Ishikawa (cell line): Measurements from ENCODE around the gene SDE2.

Experiments
- CEBPB ChIP-seq: IDR thresholded peaks from 2 replicates; pipeline ENCODE4 v1.6.1; 2012
- CREB1 ChIP-seq: IDR thresholded peaks from 2 replicates; pipeline ENCODE4 v1.6.1; 2012; ENCODE audit warnings: low read depth
- EGR1 ChIP-seq: IDR thresholded peaks from 2 replicates; pipeline ENCODE4 v1.6.1; 2012
- EP300 ChIP-seq: IDR thresholded peaks from 2 replicates; pipeline ENCODE4 v1.6.1; 2012; ENCODE audit warnings: borderline replicate concordance
- FOXM1 ChIP-seq: IDR thresholded peaks from 2 replicates; pipeline ENCODE4 v1.6.1; 2012; ENCODE audit warnings: low read depth, borderline replicate concordance
- MAX ChIP-seq: IDR thresholded peaks from 2 replicates; pipeline ENCODE4 v1.6.1; 2012
- NFIC ChIP-seq: IDR thresholded peaks from 2 replicates; pipeline ENCODE4 v1.6.1; 2012
- RAD21 ChIP-seq: IDR thresholded peaks from 2 replicates; pipeline ENCODE4 v1.6.1; 2012; ENCODE audit warnings: low read depth
- REST ChIP-seq: IDR thresholded peaks from 2 replicates; pipeline ENCODE4 v1.6.1; 2012; ENCODE audit warnings: low read depth, mild to moderate bottlenecking
- TAF1 ChIP-seq: IDR thresholded peaks from 2 replicates; pipeline ENCODE4 v1.6.1; 2012; ENCODE audit warnings: low read depth, mild to moderate bottlenecking
- TCF12 ChIP-seq: IDR thresholded peaks from 2 replicates; pipeline ENCODE4 v1.6.1; 2012; ENCODE audit warnings: low read depth
- TEAD4 ChIP-seq: IDR thresholded peaks from 2 replicates; pipeline ENCODE4 v1.6.1; 2012
- USF1 ChIP-seq: IDR thresholded peaks from 2 replicates; pipeline ENCODE4 v1.6.1; 2012
- YY1 ChIP-seq: IDR thresholded peaks from 2 replicates; pipeline ENCODE4 v1.6.1; 2012; ENCODE audit warnings: low read depth
- ZBTB7A ChIP-seq: IDR thresholded peaks from 2 replicates; pipeline ENCODE4 v1.6.1; 2012; ENCODE audit warnings: low read depth

The SDE2 gene

GRCh38 chr1:225937048-225937968, 61.8 kb downstream of the SDE2 start:
- TF ChIP-seq EGR1 = no peak
- TF ChIP-seq TCF12 = no peak
- no peak for TF ChIP-seq EP300
- TF ChIP-seq RAD21 = no peak
- no peak for TF ChIP-seq NFIC
- TF ChIP-seq TAF1 = no peak
- TF ChIP-seq CREB1 = no peak
- TF ChIP-seq USF1 = no peak
- TF ChIP-seq REST = no peak
- TF ChIP-seq CEBPB = no peak
- TF ChIP-seq YY1 = no peak
- no peak for TF ChIP-seq TEAD4

- no peak for TF ChIP-seq ZBTB7A
- TF ChIP-seq YY1 = no peak
- TF ChIP-seq RAD21 = no peak
- TF ChIP-seq TAF1 = no peak
- TF ChIP-seq NFIC = no peak
- no peak for TF ChIP-seq EGR1
- TF ChIP-seq USF1 = no peak
- TF ChIP-seq TCF12 = no peak
- no peak for TF ChIP-seq TEAD4
- TF ChIP-seq REST = no peak
- no peak for TF ChIP-seq MAX
- TF ChIP-seq CEBPB = no peak
- TF ChIP-seq FOXM1 = no peak
- no peak for TF ChIP-seq EP300
- TF ChIP-seq CREB1 = no peak
These were observed 62.6 kb downstream of the SDE2 start for GRCh38 chr1:225936523-225936922.

- peak; percentile 20; the same call in 1 of the 2 replicates for TF ChIP-seq TEAD4
These were observed 63.1 kb downstream of the SDE2 start for GRCh38 chr1:225936086-225936485.

GRCh38 chr1:225934711-225935110, 64.4 kb downstream of the SDE2 start:
- TF ChIP-seq USF1 = no peak
- TF ChIP-seq TEAD4 = no peak
- no peak for TF ChIP-seq MAX

GRCh38 chr1:225933072-225933471, 66.1 kb downstream of the SDE2 start:
- TF ChIP-seq CEBPB (no peak), TCF12 (no peak), EGR1 (no peak), TAF1 (no peak), CREB1 (no peak), EP300 (no peak), FOXM1 (no peak), TEAD4 (no peak), REST (no peak), YY1 (no peak), NFIC (no peak), ZBTB7A (no peak), RAD21 (no peak), USF1 (no peak), MAX (no peak)
